Urothelium cell line (cell line): Measurements from ENCODE around the gene BID.

Experiments
- DNase-seq: peaks from one replicate; pipeline ENCODE4 v3.0.0; 2011; ENCODE audit warnings: low spot score, mixed read lengths
- FAIRE-seq: peaks from 2 replicates; lab custom pipeline; 2011; peaks lifted over from hg19 to GRCh38; lab: Jason Lieb, UNC

BID gene

DNA sequence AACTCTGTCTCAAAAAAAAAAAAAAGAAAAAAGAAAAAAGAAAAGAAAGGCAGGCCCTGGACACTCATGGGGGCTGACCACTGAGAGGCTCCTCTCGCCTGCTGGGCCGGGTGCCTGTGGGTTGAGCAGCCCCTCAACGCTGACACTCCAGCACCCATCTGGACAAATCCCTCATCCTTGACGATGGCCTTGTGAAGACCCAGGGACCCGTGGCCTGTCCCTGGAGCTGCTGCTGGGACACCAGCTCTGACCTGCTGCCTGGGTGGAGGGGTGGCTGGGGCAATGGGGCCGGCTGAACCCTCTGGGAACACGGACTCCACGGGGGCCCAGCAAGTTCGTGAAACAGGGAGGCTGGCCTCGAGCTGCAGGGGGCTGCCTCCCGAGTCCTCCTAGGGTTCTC lies 10.5 kb upstream of the BID start:
- FAIRE-seq (no peak), DNase-seq (no peak)

DNA sequence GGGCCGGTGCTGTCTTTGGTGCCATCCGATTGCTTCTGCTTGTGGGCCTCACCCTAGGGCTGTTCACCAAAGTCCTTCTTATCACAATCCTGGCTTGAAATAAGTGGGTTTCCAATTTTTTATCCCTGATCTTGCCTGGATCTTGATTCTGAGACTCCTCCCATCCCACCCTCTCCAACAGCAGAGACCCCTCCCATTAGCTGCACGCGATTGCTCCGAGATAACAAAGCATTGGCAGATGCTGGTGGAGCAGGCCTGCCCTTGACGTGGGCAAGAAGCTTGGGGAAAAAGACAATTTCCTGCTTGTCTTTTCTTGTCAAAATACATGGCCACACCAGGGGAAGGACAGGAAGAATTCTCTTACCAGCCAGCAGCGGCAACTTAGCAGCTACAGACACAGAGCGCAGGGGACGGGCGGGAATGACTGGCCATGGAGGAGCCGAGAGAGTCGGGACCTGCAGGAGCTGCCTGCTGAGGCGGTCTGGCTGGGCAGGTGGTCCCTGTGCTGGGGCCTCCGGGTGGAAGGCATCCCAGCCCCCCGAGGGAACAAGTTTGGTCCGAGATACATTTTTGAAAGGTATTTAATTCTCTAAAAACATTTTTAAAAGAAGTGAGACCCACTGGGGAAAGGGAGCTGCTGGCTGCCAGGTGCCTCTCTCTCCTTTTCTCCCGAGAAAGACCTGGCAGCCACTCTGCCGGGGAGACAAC lies 9.7 kb upstream of the BID start:
- FAIRE-seq: no peak
- DNase-seq: no peak

DNA sequence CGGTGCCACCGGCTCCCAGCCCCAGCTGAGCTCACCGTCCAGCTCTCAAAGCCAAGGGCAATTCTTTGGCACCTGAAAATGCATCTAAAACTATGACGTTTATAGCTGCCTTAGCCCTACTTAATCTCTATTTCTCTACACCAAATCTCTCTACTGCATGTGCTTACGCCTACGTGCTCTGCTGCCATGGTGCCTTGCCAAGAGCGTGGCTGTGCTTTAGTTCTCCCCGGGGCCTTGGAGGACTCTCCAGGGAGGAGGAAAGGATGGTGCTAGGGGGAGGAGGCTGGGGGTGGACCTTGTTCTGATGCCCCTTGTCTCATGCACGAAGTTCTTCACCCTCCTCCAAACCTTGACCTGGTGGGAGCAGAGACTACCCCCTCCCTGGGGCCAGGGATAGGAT lies 9.0 kb upstream of the BID start:
- DNase-seq (no peak), FAIRE-seq (no peak)

DNA sequence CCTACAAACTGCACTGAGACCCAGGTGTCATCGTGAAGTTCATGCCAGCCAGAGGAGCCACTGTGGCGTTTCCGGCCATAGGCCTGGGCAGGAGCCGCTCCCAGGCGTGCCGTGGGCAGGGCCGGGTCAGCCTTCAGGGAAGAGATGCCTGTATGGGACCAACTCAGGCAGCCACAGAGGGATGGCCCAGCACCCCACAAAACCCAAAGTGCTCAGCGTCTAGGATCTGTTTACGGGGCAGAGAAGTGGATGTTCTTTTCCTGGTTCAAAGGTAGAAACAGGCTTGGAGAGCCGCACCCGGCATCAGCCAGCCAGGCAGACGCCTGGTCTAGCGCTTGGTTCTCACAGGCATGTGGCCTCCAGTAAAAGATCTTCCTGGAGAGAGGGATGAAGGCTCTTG lies 8.4 kb upstream of the BID start:
- DNase-seq: no peak
- FAIRE-seq: no peak

DNA sequence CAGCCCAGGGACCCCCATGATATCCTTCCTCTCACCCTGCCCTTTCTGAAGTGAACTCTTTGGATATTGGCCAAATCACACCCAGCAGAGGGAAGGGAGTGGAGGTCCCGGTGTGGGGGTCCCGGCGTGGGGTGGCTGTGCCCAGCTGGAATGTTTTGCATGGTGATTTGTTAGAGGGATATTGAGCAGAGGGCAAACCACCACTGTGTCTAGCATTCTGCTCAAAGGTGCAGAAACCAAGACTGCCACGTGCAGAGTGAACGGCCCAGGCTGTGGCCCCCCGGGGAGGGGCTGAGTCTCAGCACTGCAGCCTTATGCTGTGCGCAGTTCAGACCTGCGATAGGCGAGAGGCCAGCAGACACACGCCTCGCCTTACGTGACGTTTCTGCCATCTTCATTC lies 7.9 kb upstream of the BID start:
- DNase-seq (no peak), FAIRE-seq (no peak)

DNA sequence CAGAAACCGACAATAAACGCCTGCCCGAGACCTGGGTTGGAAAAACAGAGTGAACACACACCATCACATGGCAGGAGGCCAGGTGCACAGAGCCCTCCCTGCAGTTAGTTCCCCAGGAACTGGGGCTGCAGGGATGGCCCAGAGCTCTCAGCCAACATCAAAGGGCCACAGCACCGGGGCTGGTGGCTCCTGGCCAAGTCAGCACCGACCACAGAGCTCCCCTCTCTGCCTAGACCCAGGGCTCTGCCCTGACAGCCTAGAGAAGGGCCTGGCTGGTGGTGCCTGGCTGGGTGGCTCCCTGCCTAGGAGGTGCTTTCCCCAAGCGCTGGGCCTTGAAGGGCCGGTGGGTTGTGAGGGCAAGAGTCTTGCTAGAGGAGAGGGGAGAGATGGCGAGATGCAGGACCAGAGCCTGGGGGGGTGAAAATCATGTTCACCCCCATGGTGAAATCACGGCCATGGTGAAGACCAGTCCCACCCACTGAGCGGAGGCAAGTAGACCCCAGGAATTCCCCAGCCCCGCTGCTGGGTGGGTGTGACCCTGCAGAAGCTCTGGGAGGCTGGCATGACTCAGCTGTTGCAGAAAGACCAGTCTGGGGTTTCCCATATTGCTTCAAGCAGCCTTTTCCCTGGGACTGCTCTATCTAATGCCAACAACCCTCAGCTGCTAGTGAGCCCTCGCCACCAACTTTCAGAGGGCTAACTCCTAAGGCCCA lies 7.2 kb upstream of the BID start:
- FAIRE-seq (no peak), DNase-seq (peak; percentile 41)

DNA sequence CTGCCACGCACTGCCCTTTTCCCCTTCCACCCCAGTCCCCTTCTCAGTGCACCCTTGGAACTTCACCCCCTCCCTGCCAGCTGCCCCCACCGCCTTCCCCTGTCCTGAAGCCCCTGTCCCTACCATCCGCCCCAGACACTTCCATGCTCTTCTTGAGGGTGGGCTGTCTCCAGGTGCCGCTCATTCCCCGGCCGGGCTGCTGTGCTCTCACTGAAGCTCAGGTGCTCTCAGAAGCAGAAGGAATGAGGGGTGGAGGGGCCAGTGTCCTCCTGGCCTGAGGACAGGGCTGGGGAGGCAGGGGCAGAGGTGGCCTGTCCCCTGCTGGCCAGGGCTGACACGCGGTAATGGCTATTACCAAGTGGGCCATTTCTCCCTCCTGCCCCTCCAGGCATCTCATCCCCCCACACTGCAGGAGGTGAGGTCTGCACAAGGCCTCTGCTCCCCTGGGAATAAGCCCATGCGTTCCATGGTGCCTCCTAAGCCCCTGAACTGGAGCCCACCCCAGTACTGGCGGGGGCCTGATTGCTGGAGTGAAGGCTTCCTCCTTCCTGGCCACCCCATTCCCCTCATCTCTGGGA lies 6.6 kb upstream of the BID start:
- no peak for FAIRE-seq
- DNase-seq: no peak

DNA sequence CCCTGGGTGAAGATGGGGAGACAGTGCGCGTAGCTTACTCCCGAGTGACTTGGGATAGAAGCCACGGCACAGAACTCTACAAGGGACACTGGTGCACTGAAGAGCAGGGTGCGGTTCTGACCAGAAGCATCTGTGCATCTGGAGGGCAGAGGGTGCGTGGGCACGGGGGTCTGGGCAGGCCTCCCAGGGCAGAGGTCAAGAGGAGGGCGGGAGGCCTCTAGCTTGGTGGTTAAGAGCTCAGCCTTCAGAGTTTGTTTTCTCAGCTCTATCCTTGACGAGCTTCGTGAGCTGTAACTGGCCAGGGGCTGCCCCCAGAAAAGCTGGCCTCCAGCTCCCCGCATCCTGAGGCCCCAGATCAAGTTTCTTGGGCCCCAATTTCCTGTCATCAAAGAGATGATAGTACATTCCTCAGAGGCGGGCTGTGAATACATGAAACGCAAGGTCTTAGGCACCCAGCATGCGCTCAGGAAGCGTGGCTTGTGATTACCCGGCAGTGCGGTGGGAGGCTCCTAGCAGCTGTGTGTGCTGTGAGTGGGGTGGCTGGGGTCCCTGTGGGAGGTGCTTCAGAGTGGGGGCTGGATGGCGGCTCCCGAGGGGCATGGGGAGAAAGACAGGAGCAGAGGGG lies 6.0 kb upstream of the BID start:
- DNase-seq (no peak), FAIRE-seq (no peak)

DNA sequence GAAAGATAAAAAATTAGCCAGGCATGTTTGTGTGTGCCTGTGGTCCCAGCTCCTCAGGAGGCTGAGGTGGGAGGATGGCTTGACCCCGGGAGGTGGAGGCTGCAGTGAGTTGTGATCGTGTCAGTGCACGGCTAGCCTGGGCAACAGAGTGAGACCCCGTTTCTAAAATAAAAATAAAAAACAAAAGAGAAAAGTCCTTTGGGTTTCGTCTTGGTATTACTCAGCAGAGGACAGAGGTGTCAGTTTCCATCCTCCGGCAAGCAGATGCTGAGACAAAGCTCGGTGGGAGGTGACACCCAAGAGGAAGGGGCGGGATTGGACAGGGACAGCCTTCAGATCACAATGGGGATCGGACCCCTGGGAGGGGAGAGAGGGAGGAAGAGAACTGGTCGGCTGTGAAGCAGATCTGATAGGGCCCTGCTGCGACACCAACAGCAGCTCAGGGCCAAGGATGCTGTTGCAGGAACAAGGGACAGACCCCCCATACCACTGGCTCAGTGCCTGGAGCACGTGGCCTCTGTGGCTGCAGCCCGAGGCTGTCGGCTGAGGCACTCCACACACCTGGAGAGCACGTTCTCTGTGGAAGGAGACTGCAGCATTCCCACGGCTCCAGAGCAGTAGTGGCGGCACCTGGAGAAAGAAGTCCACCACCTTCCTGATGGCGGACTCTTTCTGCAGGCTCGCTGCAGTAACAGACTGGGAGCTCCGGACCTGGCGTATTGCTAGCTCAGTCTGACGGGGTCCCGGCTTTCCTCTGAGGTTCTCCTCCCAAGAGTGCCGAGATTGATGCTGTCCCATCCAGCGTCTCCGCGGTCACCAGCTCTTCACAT lies 5.2 kb upstream of the BID start:
- no peak for DNase-seq
- FAIRE-seq: no peak

DNA sequence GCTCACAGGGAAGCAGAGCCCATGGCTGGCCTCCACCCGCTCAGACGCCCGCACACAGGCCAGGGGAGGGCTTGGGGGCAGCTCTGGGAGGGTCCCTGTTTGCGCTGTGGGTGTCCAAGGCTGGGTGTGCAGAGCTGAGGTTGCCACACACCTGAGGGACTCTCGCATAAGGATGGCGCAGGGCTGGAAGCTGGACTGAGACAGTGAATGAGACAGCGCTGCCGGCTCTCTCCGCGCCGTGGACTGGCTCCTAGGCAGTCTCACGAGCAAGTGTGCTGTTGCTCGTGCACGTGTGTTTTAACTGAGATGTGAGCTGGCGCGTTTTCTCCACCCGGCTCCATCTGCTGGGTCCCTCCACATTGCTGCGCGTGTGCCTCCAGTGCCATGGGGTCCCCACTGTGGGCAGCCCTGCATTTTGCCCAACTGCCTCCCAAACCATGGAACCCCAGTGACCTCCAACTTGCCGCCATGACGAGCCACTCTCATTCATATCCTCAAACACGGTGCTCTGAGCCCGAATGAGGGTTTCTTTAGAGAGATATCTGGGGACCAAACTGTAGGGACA lies 4.2 kb upstream of the BID start:
- no peak for FAIRE-seq

DNA sequence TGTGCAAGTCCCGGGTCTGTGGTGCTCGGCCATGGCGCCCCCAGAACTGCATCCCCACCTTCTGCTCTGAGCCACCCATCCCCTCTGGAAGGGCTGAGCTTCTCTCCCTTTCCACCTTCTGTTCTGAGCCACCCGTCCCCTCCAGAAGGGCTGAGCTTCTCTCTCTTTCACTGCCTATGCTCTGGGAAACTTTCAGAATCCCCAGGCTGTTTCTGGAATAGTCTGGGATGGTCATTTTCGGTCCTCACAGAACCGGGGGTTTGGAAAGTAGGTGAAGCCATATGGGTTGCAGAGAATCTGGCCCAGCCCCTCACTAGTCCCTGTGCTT lies 3.4 kb upstream of the BID start:
- DNase-seq: no peak
- FAIRE-seq: no peak

More for the DNA sequence above, 4.2 kb upstream of the BID start:
- DNase-seq: no peak

DNA sequence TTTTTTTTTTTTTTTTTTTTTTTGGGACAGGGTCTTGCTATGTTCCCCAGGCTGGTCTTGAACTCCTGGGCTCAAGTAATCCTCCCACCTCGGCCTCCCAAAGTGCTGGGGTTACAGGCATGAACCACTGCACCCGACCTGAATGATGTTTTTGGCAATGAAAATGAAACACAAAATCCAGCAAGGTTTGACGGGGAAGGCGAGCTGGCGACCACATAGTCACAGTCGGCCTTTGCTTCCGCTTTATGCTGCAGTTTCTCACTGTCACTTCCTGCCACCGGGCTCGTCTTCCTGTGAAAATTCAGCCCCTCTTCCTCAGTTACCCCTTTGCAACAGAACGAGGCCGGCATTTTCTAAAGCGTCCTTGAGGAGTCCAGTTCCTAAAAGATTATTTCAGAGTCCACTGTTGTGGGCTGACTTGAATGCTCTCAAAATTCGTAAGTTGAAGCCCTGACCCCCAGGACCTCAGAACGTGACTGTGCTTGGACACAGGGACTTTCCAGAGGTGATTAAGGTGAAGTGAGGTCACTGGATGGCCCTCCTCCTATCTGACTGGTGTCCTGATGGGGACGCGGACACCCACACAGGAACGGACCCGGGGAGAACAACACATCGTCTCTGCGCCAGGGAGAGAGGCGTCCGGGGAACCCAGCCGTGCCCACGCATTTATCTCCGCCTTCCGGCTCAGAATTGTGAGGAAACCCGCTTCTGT lies 2.9 kb upstream of the BID start:
- DNase-seq: no peak
- no peak for FAIRE-seq

DNA sequence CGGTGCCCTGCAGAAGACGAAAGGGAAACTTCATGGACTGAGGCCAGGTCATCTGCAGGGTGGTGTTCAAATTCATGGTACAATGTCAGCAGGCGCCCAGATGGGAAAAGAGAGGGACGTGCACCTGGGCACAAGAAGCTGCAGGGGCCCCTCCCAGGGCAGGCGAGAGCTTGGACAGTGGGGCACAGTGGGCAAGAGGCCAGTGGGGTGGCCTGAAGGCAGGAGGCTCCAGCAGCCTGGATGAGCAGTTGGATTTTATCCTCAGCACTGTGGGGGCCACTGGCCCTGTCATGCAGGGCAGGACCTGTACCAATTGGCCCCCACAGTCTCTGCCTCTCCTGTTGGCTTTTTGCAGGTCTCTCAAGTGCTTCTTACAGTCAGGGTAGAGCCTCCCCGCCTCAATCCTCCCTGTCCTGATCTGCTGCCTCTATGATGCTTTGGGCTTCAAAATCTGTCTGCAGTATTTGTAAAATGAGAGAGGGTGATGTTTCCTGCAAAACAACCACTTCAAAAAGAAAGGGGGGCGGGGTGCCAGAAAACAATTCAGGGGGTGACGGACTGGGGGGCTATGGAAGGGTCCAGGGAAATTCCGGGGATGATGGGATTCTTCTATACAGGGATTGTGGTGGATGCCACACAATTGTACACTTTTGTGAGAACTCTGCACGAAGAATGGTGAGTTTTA lies 1.7 kb upstream of the BID start:
- DNase-seq (no peak), FAIRE-seq (no peak)

DNA sequence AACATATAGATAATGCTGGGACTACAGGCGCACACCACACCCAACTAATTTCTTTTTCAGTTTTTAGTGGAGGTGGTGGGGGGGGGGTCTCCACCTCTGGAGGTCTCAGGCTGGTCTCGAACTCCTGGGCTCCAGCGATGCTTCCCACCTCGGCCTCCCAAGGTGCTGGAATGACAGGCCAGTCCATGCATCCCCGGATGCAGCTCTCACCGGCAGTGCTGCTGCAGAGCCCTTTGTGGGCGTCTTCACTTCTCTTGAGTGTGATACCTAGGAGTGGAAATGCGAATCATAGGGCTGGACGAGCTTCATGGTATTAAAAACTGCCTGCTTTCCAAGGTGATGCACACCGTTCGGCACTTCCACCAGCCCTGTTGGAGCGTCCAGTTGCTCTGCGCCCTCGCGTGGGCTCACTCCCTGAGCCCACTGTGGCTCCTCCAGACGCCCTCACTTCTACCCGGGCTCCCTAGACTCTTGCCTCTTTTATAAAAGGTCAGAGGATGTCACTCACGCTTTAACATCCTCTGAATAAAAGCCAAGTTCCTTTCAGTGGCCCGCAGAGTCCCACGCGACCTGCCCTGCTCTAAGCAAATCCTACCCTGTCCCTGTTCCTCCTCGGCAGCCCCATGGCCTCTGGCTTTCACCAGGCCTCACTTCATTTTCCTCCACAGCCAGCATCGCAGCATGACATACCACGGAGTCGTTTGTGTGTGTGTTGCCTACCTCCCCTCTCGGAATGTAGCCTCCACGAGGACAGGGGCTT lies 837 bp upstream of the BID start:
- FAIRE-seq (no peak), DNase-seq (no peak)

DNA sequence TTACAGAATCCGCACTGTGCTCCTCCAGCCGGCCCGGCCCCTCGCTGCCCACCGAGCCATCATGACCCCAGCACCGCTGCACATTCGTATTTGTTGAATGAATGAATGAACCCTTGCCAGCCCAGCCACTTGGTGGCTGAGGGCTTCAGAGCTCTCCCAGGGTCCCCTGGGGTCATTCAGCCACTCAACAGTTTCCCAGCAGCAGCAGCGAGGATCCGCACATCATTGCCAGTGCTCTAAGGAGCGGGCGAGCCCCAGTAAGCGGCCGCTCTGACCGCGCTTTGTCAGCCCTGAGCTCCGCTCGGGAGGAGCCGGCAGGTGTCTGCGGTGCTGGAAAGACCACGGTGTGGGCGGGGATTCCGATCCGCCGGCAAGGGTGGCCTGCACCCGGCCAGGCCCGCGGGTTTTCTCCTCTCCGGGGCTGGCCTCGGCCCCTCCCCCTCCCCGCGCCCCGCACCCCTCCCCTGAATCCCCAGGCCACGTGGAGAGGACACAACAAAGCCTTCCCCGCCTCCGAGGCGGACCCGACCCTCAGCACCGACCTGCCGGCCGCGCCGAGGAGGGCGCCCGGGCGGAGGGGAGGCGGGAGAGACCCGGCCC lies 563 bp downstream of the BID start:
- peak; percentile 56 for DNase-seq
- FAIRE-seq: no peak

DNA sequence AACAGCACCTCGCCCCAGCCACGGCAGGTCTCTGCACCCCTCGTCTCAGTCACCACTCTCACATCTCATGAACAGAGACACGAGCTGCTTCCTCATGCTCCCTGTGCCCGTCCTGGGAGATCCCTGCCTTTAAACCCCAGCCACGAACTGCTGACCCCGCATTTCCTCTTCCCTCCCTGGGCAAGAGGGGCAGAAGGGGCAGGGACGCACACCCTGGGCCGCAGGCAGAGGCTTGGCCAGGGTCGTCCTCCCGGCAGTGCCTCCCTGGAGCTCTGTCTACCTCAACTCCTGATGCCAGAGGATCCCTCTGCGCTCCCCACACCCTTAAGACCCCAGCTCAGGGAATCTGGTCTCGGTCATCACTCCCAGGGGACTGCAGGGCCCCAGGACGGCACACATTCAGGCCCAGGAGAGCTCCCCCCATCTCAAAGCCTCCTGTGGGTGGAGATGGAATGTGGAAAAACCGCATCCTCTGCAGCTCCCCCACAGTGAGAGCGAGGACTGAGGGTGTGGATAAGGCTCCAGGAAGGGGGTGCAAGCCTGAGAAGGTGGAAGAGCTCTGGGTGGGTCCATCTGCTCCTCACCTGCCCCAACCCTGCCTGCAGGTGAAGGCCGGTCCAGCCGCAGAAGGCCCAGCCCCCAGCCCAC lies 1.2 kb downstream of the BID start:
- no peak for FAIRE-seq

DNA sequence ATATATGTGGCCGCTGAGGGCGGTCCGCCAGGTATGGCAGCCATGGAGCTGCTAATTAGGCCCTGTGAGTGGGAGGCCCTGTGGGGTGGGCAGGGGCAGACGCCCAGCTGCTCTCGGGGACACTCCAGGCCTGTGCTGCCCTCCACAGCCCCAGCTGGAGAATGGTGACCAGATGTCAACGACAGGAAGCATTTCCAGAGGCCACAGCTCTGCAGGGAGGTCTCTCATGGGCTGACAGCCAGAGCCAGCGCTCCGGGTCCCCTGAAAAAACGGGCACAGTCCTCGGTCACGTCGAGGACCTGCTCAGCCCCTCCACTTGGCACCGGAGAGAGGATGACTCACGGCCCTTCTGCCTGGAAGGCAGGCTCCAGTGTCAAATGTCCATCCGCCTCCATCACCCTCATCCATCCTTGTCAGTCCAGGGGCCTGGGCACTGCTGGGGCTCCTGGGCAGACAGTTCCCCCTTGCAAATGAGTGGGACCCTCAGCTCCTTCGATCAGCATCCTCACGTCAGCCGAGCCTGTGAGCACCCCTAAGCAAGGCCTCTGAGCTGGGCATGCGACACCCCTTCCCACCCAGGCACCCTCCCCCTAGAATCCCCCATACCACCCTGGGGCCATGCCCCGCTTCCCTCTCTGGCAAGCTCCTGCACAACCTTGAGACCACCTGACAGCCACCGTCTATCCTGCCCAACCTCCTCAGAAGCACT lies 1.9 kb downstream of the BID start:
- DNase-seq: peak; percentile 53
- no peak for FAIRE-seq

More for the DNA sequence above, 1.2 kb downstream of the BID start:
- peak; percentile 41 for DNase-seq
